CD4-positive, alpha-beta T cell treated with Interleukin-10 for 1 hour (primary cell): ENCODE measurements around the gene ABI1.
"Not testable (repeated sequence)": the region's sequence is repeated elsewhere in the genome, so short reads cannot be mapped to it uniquely, and the experiment has no call there.

ENCODE experiments used
- DNase-seq: peaks from one replicate; pipeline ENCODE4 v3.0.0-alpha.2; 2020

ABI1 gene

DNA sequence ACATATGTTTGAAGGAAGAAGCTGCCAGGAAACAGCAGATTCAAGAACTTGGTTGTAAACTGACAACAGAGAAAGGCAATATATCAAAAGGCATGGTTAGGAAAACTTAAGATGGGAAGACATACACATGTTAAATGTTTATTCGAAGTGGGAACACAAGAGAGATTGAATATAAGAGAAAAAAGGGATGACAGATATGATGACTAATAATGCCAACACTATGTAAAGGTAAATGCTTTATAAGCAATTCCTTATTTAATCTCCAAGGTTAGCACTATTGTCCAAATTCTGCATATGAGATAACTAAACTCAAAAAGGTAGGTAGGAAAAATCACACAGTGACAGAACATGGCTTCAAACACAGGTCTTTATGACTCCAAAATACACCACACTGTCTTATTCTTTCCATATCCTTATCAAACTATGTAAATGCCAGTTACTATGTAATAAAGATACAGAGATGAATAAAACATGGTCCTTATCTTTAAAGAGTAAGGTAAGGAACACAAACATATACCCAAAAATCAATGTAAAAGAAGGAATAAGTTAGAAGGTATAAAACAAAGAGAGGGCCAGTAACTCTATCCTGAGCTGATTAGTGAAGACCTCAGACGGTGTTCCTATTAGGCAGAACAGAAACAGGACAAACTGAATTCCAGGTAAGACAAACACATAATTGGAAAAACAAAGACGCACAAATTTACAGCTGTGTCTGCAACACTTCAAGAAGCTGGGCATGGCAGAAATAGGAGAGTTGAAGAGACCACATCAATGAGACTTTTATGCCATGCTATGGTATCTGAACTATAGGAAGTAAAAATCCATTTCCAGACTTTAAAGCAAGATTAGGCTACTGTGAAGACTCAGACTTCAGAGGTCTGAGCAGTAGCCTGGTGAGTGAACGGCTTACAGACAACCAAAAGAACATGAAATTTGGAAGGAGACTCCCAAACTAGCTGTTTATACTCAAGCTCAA lies 56.1 kb downstream of the ABI1 start:
- DNase-seq = no peak

DNA sequence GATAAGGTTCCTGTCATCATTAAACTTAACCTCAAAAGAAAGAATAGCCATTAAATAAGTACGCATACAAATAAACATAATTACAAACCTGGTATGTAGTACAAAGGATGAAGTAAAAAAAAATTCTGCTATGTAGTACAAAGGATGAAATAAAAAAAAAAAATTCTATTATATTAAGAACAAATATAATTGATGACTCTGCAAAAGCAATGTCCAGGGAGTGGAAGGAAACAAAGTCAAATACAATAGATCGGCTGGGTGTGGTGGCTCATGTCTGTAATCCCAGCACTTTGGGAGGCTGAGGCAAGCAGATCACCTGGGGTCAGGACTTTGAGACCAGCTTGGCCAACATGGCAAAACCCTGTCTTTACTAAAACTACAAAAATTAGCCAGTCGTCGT lies 56.9 kb downstream of the ABI1 start:
- no peak for DNase-seq

DNA sequence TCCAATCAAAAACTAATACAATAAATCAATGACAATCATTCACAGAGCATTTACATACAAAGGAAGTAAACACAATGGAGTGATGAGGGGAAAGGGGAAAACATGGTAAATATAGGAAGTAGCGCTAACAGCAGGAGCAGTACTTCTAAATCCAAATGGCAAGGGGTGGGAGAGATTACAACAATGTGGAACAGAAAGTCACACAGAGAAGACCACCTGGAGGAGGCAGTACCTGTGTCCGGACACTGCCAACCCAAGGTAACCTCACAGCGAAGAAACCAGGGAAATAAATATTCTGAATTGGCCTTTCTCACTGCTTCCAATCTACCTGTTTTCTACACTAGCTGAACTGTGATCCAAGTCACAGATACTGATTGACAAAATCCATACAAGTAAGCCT lies 58.2 kb downstream of the ABI1 start:
- no peak for DNase-seq

DNA sequence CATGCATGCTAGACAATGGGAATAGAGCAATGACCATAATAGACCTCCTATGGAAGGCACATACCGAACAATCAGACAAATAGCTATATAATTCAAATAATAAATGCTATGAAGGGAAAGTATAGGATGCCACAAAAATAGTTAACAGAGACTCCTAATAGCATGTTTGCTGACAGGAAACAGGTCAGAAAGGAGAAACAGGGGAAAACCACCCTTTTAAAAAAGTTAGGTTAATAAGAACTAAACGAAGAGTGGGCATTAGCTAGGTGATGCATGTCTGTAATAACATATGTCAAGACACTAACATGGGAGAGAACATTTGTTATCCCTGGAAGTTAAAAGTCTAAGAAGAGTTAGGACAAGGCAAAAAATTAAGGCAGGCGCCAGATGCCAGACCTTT lies 58.9 kb downstream of the ABI1 start:
- DNase-seq = no peak

DNA sequence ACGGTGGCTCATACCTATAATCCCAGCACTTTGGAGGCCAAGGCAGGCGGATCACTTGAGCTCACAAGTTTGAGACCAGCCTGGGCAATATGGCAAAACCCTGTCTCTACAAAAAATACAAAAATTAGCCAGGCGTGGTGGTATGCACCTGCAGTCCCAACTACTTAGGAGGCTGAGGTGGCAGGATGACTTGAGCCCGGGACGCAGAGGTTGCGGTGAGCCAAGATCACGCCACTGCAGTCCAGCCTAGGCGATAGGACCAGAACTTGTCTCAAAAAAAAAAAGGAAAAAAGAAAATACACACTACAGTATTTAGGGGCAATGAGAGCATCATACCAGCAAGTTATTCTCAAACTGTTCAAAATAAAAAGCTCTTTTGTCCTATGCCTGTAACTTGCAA lies 59.5 kb downstream of the ABI1 start:
- DNase-seq = no peak

DNA sequence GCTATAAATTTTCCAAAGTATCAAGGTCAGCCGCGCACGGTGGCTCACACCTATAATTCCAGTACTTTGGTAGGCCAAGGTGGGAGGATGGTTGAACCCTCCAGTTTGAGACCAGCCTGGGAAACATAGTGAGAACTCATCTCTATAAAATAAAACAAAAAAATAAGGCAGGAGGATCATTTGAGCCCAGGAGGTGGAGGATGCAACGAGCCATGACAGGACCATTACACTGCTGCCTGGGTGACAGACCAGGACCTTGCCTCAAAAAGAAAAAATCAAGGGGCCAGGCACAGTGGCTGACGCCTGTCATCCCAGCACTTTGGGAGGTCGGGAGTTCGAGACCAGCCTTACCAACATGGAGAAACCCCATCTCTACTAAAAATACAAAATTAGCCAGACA lies 60.3 kb downstream of the ABI1 start:
- DNase-seq = no peak

DNA sequence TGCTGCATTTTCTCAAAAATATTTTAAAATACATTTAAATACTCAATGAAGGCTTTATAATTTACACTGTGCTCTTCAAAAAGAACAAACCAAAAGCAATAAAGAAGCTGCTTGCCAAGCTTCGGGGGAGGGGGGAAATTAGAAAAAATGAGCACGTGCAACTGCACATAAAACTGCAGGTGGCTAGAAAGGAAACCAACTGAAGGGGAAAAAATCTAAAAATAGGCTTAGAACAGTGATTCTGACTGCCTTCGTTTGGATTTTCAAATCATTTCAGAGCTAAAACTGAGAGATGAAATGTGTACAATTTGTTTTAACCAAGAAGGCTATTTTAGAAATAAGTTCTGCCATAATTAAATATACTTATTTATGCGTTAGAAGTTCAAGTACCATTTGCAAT lies 61.4 kb downstream of the ABI1 start:
- no peak for DNase-seq

DNA sequence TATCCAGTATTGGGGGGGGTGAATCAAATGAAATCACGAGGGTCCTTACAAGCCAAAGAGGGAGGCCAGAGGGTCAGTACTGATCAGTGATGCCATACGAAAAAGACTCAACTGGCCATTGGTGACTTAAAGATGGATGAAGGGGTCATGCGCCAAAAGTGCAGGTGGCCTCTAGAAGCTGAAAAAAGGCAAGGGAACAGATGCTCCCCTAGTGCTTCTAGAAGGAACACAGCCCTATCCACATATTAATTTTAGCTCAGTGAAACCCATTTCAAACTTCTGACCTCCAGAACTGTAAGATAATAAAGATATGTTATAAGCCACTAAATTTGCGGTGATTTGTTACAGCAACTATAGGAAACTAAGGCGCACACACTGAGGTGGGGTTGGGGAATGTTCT lies 62.5 kb downstream of the ABI1 start:
- DNase-seq = no peak

DNA sequence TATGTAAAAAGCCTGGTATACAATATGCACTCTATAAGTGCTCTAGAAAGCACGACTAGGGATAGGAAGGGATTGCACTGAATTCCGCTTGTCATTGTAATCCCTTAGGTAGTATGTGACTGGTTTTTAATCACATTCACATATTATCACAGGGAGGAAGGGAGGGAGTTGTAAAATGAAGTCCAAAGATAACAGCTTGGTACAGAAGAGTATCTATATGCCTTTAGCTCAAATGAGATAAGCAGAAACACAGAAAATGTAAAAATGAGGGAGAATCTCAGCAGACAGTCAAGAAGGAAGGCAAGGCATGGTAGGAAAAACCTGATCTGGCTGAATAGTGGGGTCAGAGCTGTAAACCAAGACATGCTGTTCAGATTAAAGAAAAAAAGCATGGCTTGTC lies 63.4 kb downstream of the ABI1 start:
- no peak for DNase-seq

DNA sequence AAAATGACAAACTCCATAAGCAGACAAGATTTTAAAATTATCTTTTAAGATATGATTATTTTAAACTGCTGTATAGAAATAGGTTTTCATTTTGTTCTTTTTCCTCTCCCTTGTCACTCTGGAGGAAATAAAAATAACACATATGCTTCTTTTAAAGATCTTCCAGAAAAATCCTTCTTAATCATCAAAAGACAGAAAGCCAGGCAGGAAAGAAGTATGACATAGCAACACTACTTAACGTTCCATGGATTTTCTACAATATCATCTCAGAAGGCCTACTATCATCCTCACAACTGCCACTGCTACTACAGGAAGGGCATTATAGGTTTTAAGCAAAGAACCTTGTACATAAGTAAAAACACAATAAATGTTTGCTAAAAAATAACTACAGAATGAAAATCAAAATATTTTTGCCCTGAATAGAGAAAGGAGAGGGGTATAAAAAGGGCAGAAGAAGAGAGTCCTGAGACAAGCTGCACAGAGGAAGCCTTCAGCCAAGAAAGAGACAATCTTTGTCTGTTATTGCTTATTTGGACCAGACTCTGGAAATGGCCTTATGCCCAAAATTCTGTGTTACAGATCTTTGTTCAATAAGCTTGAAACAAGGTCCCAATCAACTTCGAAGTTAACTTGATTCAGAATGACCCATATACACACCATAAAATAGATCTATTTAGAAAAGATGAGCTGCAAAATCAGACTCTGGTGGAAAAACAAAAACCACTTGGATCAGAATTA lies 67.8 kb downstream of the ABI1 start:
- no peak for DNase-seq

DNA sequence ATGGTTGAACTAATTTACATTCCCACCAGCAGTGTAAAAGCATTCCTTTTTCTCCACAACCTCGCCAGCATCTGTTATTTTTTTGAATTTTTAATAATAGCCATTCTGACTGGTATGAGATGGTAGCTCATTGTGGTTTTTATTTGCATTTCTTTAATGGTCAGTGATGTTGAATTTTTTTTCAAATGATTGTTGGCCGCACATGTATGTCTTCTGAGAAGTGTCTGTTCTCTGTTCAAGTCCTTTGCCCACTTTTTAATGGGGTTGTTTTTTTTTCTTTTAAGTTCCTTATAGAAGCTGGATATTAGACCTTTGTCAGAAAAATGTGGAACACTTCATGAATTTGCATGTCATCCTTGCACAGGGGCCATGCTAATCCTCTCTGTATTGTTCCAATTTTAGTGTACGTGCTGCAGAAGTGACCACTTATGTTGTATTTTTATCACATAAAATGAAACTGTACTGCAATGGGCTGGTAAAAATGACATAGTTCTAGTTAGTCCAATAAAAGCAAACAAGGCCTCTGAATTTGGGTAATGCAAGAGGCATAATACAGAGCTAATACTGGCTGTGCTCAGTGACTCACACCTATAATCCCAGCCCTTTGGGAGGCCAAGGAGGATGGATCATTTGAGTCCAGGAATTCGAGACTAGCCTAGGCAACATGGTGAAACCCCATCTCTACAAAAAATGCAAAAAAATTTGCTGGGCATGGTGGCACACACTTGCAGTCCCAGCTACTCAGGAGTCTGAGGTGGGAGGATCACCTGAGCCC lies 70.3 kb downstream of the ABI1 start:
- no peak for DNase-seq

DNA sequence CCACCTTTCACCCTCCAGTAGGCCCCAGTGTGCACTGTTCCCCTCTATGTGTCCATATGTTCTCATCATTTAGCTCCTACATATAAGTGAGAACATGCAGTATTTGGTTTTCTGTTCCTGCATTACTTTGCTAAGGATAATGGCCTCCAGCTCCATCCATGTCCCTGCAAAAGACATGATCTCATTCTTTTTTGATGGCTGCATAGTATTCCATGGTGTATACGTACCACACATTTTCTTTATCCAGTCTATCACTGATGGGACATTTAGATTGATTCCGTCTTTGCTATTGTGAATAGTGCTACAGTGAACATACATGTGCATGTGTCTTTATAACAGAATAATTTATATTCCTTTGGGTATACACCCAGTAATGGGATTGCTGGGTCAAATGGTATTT lies 71.0 kb downstream of the ABI1 start:
- not testable (repeated sequence) for DNase-seq

DNA sequence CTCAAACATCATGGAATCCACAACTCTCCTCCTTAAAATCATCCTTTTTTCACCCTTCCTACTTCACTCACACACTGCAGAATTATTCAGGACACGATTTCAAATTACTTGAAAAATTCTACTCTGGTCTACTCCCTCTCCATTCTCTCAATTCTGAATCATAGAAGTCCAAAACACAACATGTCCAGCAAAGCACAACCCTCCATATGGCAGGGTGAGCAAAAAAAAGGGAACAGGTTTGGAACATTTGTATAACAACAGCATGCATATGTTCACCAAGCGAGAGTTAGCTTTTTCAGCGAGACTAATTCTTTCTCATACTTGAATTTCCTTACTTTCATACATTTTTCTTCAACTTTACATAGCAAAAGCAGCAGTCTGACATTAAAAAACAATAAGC lies 73.4 kb downstream of the ABI1 start:
- no peak for DNase-seq

DNA sequence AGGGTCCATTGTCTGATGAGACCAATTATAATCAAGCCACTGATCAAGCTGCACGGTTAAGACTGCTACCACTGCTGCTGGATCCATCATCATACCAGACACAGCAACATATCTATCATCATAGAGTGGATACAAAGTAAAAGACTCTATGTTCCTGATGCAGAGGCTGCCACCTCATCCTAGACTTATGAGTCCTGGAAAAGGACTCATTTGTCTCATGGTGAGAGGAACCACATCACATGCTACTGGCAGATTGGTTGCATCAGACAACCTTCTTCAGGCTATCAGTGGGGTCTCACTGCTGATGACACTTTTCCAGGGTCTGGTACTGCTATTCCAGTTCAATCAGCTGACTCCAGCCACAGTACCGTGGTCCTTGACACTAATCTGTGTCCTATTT lies 79.0 kb downstream of the ABI1 start:
- DNase-seq = no peak

DNA sequence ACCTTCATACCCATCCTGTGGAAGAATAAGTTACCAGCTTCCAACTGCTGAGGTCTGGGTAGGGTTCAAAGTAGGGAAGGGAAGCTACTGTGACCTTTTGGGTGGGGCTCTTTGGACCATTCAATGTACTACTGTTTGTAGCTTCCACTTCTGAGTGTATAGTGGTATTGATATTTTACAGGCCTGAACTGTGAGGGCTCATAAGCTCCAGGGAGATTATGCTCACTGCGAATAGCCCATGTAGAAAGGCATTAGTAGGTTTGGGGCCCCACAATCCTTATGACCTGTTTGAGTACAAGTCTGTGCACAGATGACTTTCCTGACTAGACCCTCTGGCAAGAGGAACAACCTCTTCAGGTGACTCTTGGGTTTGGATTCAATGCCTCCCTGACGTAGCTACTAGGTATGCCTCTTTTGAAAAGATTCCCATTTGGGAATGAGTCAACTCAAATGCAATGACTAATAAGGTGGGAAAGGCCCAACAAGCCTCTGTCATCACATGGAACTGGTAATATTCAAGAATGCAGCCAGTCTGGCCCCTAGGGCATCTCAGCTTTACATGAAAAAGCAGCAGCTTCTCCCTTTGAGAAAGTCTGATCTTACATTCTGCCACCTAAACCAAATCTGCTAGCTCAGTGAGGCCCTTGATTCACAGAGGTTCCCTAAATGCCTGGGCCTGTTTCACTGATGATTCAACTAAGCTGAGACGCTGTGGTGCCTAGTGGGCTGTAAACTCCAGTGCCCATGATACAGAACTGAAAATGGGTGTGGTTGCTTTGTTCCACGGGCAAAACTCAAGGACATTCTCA lies 79.8 kb downstream of the ABI1 start:
- DNase-seq = no peak

DNA sequence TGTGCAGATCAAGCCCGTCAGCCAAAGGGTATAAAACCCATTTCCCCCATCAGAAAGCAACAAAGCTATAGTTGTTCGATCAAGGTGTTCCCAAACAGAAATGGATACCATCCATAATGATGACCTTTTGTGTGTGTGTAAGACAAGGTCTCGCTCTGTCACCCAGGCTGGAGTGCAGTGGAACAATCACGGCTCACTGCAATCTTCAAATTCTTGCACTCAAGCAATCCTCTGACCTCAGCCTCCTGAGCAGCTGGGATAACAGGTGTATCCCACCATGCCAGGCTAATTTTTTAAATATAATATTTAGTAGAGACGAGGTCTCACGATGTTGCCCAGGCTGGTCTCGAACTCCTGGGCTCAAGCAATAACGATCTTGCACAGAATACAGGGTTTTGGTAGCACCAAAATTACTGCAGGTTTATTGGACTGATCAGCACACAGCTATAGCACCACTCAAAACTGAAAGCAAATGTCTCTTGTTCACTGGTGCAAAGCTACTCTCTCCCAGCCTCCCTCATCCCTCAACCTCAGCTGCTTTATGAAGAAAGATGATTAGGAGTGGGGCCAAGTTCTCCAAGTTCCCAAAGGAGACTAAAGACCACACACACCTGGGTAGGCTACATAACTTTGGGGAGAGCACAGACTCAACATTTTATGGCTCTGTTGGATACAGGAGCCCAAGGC lies 80.5 kb downstream of the ABI1 start:
- DNase-seq = no peak

DNA sequence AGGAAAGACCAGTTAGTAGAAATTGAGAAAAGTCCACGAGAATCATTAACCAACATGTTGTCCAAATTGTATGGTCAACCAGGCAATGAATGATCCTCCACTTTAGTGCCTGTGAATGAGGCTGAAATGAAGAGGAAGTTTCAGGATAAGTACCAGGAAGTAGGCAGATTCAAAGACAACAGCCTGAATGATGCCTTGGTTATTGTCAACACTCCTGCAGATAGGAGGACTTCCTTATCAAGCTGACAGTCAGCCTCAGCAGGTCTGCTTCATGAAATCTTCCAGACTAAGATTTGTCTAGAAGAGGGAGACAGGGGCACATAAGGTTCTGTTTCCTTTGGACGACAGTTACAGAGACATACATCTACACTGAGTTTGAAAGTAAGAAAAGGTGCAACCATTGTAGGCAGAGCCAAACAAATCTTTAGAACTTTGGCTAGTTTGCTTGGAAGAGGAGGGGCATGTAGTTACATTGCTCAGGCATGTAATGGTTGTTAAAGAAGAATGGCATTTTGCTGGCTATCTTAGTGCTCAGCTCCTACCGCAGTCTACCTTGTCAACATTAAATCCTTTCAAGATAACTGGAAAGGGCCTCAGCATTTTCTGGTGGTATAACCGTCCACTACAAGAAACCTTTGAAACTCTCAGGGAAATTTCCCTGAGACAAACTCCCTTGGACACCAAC lies 81.4 kb downstream of the ABI1 start:
- no peak for DNase-seq

DNA sequence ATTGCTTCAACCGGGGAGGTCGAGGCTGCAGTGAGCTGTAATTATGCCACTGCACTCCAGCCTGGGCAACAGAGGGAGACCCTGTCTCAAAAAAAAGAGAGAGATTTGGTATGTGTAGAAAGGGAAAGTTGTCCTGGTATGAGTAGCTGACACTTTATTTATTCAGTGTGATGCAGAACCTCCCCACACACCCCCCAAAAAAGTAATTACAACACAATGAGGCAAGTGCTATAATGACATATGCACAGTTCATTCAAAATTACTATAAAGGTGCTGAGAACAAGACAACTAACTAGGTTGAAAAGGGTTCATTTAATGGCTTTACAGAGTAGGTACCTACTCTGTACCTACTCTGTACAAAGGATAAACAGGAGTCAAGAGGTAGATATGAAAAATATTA lies 83.1 kb downstream of the ABI1 start:
- no peak for DNase-seq

DNA sequence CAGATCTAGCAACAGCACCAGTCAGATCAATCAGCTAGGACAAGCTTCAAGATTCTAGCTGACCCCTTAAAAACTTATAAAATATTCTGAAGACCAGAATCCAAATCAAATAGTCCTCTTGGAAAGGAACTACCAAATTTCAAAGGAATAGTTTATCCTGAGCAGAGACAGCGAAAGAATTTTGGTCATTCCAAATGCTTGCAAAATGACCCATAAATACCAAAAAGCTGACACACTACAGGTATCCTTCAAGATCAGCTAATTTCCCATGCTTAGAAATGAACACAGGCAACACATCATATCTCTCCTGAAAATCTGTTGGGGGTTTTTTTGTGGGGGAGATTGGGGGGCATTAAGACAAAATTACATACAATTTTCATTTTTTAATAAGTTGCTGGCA lies 84.5 kb downstream of the ABI1 start:
- DNase-seq = no peak

DNA sequence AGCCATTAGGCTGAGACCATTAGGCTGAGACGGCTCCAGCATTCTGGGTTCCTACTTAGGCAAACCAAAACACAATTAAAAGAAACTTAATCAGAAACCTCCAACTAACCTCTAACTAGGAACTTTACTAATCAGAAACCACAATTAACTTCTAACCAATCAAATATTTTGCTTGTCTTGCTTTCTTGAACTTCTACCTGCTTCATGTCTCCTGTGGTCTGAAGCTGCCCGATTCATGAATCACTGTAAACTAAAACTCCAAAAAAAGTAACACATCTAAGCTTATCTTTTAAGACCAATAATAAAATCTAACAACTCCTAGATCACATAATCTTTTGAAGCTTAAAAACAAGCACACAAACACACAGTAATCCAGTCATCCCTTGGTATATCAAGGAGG lies 87.1 kb downstream of the ABI1 start:
- no peak for DNase-seq

DNA sequence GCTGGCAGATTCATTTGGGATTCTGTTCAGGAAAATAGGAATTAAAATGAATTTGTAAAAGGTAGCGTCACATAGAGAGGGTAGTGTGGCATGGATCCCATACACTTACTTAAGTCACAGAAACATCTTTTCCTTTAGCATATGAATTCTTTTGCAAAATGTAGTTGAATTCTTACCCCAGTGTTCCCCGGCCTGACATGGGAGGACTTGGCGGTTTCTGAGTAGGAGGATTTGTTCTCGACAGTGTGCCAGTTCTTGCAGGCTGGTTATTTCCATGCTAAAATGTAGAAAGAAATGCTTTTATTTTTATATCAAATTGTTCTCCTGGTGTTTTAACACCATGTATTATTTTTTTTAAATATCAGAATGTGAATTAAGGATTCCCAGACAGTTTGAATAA lies 90.7 kb downstream of the ABI1 start:
- DNase-seq = no peak
